ENCODE measurements around the gene NXPE4. TPM values are rescaled to one million over a fixed set of nuclear protein-coding genes. Genes with fewer than 3 reads are reported as not detected.

NXPE4 gene
- total RNA-seq = not detected in 2 replicates

GRCh38 chr11:114595571-114595970, at the start of gene NXPE4:
Gene NXPE4, minus strand, starts transcription at chr11:114595786. Its CDS starts 1,027 bp downstream, at chr11:114594759.

GRCh38 chr11:114559425-114560310, 35.9 kb downstream of the NXPE4 start, which contains the start of gene NXPE1:
Gene NXPE1, minus strand, starts transcription at chr11:114559881. Its CDS starts 8,680 bp downstream, at chr11:114551201.

Other genes with a start within 250 kb of the NXPE4 start
- 3.2 and 3.8 TPM in 2 replicates for gene C11orf71, start 195.3 kb downstream of the NXPE4 start, total RNA-seq
- 29.5 and 72.8 TPM in 2 replicates for gene RBM7, start 195.1 kb downstream of the NXPE4 start, total RNA-seq
- gene REXO2, start 156.3 kb downstream of the NXPE4 start, total RNA-seq = 97.5 and 140 TPM in 2 replicates
- gene NXPE1, start 35.9 kb downstream of the NXPE4 start, total RNA-seq = under 0.01 TPM in 1 of 2 replicates, not detected in the other
- gene NXPE2, start 82.7 kb upstream of the NXPE4 start, total RNA-seq = not detected in 2 replicates

All from bladder microvascular endothelial cell (primary cell).